Hepatic stellate cell (primary cell): ENCODE measurements around the gene KANK4.

Experiments used
- DNase-seq: peaks from one replicate; pipeline ENCODE4 v3.0.0; 2011; ENCODE audit warnings: low spot score

KANK4 gene

DNA sequence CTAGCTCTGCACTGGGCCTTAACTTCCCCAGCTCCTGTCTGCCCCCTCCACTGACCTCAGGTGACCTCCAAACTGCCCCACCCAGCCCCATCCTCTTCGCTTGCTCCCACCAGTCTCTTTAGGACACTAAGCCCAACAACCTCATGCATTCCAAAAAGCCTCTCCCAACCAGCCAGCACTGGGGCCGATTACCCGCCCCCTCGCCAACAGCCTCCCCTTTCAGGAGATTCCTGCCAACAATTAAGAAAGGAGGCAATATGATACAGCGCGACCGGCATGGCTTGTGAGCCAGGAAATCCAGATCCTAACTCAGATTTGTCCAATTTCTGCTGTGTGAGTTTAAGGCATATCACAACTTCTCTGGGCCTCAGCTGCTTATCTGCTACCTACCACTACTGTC is 14.7 kb downstream of the KANK4 start:
- no peak for DNase-seq

DNA sequence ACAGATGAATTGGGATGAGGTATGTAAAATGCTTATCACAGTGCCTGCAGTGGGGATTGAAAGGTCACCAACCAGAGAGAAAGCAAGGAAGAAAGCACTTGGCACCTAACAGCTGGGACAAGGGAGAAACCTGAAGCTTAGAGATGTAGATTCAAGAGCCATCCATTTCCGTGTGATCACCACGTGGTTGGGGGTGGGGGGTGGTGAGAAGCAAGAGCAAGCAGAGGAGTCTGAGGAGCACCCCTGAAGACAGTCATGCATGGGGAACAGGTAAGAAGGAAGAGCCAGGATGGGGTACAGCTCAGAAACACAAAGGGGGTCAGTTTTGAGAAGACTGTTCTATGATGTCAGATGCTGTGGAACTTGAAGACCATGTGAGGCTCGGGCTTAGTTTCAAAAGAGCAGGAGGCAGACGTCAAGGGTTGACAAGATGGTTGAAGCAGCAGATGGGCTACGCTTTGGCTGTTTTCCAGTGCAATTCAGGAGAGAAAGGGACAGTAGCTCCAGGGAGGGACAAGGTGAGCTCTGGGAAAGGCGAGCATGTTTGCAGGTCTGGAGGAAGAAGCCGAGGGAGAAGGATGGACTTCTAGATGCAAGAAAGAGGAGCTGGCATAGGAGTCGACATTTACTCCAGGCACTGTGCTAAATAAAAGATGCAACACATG is 17.4 kb downstream of the KANK4 start:
- no peak for DNase-seq

DNA sequence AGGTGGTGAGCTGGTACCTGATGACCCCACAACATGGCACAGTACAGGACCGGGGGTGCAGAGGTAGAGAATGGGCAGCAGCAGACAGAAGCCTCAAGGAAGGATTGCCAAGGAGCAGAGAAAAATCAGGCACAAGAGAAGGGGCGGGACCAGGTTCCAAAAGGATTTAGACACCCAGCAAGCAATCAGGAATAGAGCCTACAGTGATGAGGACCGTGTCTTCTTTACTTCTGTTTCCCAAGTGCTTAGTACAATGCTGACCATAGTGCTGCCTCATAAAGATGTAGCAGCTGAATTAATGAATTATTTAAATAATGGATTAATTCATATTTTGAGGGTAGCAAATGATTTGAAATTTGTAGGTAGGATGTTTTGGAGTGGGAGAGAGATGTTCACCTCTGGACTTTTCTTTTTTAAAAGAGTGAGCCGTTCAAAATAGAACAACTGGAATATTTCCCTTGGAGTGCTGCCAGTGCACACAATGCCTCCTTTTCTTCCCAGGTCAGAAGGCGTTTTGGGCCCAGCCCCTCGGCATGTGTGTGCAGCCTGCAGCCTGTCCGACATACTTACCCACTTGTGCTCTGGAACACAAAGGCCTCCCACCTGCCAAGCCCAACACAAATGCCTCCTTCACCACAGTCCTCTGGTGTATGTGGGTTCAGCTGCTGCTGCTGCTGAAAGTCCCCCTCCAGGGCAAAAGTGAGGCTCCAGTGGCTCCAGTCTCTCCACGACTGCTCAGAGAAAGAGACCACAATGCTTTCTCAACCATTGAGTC is 19.6 kb downstream of the KANK4 start:
- no peak for DNase-seq

DNA sequence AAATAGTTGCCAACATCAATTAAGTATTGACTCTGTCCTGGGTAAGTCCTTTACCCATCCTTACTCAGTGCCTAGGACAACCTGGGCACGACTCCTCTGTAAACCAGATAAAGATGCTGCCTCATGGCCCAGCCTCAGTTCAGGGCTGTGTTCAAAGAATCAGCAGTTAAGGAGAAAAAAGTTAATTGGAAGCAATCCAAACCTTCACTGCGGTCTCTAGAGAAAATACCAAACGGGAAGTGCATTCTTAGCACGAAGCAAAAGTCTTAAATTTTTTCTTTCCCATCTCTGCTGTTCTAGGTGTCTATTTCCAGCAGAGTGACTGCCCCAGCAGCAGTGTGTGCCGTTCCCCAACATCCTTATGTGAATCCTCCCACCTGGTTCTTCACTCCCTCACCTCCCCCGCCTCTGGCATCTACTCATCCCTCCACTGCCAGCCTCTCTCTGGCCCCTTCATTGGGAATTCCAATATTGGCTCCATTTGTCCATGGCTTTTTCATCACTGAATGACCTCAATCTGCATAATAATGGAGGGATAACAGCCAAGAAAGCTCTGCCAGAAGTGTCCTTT is 23.2 kb downstream of the KANK4 start:
- DNase-seq = no peak

DNA sequence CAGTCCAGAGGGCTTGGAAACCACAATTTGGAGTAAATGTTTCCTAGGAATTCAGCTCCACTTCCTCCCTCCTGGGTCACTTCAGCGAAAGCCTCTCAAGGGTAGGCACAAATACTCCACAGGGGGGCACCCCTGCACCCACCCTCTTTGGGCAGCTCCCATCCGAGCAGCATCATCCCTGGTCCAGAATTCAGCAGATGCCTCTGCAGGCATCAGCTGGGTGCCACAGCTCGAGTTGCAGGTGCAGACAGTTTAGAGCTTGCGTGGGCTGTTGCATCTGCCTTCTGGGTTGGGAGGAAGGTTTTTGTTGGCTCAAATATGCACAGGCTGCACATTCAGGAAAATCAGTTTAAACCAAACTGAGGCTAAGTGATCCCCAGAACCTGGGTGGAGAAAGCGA is 25.0 kb downstream of the KANK4 start:
- no peak for DNase-seq

DNA sequence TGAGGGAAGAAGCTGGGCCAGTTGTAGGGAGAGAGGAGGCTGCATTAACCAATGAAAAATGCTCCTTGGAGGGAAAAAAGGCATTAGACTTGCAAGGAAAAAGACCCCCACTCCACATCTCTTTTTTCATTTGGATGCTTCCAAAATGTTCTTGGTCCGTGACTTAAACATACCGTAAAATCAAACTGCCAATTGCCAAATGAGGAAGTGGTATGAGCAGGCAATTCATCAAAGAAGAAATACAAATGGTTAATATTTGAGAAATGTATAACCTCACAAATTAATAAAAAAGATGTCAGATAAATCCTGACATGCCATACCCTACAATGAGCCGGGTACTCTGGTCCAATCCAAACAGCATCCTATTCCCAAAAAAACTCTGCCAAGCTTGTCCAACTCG is 30.6 kb downstream of the KANK4 start:
- DNase-seq = no peak

DNA sequence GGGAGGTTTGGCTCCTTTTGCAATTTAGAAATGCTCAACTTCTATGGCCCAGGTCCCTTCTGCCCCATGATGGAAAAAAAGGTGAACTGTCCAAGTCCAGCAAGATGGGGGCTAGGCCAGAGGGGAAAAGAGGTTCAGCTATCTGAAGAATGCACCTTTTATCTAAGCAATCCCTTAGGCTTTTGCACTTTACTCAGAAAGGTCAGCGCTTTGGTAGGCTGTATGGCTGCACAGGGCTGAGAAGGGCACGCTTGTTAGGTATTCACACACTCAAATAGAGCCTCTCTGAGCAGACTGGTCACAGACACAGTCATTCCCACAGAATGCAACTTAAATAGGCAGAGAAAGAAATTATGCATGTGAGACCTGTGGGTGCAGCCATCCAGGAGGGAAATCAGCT is 31.0 kb downstream of the KANK4 start:
- DNase-seq = no peak

DNA sequence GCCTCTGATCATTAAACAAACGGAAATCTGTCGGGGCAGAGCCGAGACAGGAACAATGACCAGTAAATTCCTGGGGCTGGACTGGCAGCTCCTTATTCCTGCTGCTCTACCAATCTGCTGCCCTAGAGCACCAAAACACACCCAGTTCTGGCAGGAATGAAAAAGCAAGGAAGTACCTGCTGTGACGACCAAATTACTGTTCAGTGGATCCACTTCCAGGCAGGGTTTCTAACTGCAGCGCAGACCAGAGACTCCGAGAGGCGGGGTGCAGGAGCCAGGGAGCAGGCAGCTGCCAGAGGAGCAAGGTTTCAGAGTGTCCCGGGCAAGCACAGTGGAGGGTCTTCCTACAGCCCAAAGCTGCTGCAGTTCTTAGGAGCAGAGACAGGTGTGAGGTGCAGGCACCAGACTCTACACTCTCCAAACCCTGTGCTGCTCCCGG is 32.4 kb downstream of the KANK4 start:
- DNase-seq = no peak

DNA sequence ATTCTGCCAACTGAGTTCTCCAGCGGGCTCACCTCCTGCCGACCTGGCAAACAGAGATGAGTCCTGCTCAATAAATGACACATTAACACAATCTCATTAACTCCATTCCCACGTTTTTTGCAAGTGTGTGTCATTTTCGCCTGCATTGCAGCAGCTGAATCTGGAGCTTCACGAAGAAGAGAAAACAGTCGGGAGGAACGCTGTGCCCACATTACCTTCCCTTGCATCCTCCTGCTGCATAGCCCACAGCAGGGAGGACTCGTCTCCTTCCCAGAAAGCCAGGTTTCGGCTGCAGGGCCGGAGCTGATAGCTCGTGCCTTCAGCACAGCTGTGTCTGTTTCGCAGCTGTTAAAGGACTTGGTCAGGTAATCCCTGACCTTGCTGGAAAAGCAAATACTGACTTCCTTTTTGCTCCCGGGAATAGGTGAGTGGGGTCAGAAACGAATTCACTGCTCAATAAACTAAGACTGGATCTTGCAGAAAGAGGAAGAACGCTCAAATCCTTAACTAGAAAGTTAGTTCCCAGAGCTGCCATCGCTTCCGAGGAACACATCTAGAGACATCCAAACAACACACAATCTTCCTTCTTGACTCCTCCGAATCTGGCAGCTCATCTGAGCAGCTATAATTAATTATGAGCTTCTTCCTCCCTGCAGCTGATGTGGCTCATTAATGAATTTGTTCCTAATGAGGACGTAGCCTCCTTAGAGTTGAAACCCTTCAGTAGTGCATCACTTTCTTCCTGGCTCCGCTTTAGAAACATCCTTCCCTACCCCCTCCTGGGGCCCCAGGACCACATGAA is 33.0 kb downstream of the KANK4 start:
- DNase-seq = no peak

DNA sequence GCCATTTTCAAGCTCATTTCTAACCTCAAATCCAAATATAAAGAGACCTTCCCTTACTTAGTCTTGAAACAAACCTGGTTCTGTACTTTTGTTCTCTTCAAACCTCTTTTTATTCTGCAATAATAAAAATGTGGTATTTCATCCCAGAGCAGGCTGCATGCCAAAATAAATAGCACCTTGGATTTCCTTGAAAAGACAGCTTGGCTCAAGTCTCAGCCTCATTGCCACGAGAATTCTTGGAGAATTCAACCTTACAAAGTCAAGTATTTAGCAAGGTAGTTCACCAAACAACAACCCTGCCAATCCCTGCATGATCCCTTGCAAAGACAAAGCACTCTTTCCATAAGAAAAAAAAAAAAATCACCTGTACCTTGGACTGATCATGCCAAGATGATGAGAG is 33.8 kb downstream of the KANK4 start:
- DNase-seq = no peak

DNA sequence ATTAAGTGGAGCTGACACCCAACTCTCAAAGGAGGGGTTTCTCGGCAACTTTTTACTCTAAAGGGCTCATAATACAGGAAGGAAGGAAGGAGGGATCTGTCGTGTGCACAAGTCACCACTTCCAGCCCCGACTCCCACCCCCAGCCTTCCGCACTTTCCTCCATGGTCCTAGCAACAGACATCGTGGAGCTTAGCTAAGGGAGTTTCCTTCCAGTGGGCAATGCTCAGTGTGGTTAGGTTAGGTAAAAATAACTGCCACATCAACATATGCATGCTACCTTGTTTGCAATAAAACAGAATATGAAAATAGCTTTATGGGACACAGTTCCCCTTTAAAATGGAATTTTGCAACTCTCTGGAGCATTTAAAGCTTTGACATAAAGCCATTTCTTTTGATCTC is 35.2 kb downstream of the KANK4 start:
- no peak for DNase-seq

DNA sequence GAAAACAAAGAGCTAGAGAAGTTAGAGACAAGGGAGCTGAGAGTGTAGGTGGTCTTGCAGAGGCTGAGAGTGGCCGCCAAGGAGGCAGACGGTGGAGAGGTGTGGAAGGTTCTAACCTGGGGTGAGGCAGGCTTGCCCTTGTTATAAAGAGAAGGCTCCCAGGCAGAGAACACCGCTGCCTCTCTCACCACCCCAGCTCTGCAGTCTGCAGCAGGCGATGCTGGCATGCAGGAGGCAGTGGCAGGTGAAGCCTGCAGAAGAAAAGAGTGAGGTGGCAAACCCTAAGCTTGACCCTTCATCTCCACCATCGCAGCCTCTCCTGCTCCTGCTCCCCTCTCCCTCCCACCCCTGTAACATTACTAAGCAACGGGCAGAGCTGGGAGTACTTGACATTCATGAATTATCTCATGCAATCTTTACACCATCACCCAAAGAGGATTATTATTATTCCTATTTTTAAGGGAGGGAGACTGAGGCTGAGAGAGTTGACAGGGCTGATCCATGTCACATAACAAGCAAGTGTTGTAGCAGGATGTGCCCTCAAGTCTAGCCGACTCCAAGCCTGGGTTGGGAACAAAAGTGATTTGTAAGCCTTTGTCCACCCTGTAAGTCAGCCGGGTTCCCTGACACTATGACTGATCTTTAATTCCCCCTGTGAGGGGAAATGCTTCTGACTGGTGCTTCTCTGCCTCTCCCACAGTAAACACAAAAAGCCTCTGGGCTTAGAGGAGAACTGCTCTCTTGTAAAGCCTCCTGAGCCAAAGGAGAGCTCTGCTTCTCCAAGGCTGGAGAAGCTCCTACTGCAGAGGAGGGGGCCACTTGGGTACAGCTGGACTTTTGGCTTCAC is 36.1 kb downstream of the KANK4 start:
- DNase-seq = no peak

DNA sequence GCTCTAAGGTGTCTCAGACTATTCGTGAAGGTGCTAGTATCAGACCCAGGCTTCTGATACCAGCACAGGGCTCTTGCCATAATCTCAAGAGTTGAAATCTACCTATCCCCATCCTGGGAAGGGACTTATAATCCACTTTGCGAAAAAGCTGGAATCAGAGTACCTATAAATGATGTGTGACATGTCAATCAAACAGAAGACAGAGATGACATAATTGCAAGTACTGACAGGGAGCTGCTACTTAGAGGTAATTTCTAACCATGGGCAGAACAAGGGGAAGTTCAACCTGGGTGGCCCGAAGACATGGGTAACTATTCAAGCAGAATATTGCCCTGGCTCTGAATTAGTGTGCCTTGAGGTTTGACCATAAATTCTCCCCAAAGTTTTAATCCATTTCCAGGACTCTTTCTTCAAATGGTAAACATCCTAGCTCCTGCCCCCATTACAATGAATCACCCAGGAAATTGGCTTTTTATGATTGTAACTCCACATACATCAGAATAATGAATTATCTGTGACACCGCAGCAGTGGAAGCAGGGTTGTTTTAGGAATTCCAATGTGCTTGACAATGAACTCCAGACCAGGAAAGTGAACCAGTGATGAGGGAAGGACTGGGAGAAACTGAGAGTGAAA is 37.2 kb downstream of the KANK4 start:
- DNase-seq = no peak

DNA sequence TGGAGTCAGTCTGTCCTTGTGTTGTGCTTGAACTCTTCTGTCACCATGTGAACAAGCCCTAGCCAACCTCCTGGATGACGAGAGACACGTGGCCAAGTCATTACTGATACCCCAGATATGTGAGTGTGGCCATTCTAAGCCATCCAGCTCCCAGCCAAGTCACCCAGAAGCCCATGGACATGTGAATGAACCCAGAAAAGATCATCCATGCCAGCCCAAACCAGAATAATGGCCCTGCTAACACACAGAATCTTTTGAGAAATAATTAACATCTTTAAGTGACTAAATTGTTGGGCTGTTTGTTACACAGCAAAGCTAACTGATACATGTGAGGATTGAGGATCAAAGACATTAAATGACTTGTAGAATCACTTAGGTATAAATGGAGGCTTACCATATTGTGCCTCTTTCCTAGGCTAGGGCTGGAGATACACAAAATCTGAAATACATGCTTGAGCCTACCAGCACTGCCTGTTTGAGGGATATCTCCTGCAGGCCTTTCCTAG is 38.2 kb downstream of the KANK4 start:
- no peak for DNase-seq

DNA sequence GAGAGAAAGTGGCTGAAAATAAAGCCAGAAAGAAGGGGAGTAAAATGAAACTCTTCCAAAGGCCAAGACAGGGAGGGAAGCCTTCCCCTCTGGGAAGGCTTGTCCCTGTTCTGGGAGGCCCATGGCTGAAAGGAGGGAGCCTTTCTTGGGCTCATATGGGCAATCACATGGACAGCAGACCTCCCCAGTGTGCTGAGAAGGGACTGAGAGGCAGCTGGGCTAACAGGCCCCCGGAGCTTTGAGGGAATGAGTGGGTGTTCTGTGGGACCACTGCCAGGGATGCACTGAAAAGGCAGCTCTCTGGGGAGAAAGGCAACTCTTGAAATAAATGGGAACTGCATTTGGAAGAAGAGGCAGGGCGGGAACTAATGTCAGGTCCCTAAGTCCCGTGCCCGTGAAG is 39.1 kb downstream of the KANK4 start:
- DNase-seq = no peak

DNA sequence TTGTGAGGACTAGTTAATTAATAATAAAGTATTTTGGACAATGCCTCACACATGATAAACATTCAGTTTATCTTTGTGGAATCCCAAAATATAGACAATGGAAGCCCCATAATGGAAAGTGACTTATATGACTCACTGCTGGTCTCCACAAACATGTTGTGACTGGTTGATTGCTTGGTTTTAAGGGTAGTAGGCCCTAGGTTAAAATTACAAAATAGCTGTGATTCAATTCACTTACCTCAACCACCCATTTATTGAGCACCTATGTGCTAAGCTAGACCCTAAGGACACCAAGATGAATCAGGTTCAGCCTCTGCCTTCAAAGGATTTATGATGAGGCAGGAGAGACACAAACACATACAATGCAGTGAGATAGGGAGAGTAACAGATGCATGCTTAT is 42.4 kb downstream of the KANK4 start:
- DNase-seq = no peak

DNA sequence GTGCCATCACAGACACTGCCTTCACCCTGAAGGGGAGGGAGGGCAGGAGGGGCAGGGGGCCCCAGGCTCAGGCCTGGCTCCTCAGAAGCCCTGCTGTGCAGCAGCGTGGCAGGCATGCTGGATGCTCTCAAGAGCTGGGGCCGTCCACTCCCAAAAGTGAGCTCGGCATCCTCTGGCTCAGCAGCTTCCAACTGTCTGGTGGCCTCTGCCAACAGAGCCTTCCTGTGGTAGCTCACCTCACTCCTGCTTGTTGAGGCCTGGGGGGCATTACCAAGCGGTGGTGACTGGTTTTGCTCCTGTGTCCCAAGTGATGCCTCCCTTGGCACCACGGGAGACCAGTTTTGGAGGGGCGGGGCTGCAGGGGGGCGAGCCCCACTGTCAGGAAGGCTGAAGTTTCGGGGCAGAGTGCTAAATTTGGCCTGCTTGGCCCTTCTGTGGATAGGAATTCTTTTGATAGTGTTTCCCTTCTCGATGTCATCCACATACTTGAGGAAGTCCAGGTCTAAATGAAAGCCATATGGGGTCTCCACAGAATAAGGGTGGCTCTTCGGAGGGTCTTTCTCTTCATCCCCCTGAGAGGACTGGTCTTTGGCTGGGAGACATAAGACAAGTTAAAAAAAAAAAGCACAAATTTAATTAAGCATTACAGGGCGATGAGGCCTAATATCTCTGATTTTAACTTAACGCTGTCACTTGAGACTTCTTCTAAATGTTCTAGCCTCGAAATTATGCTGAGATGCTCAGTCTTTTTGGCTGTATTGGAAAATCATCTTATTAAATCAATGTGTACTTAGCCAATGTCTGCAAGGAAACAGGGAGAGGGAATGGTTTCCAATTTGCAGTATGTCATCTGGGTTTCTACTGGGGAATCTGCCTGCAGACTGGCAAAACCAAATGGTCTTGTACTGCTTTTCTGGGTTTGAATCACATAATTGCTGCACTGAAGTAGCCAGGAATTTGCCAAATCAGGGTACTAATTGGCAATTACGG is 44.4 kb downstream of the KANK4 start:
- no peak for DNase-seq

DNA sequence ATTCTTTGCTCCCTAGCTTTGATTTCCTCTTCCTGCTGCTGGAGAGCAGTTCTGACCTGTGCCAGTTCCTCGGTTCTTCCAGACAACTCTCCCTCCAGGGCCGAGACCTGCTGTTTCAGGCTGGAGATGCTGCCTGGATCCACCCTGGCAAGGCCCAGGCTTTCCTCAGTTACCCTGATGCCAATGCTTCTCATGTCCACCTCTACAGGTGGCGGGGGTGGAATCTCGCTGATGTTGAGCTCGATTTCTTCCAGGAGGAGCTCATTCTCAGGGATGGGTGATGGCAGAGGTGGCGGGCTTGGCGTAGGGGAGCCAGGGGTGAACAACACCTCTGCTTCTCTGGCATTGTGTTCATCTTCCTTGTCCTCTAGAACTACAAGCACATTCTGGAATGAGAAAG is 45.3 kb downstream of the KANK4 start:
- DNase-seq = no peak

DNA sequence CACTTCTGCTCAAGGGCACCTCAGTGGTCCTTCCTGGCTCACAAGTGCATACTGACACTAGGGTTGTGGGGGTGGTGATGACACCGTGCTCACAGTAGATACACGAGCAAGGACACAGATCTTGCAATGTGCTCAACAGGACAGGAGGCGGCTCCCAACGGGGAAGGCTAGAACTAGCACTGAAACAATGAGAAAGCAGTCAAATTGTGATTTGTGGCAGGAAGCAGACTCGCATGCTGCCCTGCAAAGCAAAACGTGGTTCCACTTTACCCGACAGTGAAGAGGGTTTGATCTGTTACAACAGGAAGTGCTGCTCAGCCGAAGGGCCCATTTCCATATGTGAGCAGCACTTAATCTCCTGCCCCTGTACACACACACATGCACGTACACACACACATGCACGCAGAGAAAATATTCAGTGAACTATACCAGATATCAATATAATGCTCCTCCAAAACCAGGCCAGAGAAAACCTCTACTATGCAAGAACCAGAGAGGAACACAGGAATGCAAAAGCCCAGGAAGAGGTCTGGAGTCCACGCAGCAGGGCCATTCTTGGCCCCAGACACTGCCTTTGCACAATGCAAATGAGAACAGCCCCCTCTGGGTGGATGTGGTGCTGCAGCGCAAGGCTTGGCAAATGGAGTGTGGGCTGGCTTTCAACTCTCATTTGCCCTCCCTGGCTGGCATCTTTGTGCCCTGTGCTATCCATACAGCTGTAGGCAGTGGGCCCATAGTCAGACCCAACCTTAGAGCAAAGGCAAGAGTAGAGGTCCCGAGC is 47.1 kb downstream of the KANK4 start:
- DNase-seq = no peak
